Thymus (tissue), 11 donors: ENCODE results near the gene GRB10. TPM values are rescaled to one million over a fixed set of nuclear protein-coding genes. Genes with fewer than 3 reads are reported as not detected.

Experiments used
- DNase-seq, 9 donors: peaks; one replicate each; pipeline ENCODE4 v3.0.0-alpha.2; 2013; ENCODE audit warnings: low spot score in 9 of 9, low read depth in 6 of 9, missing footprints in 1 of 9
- H3K27ac ChIP-seq, 2 donors: one replicate each; pipeline ENCODE4 v1.5.1; 2013; ENCODE audit warnings: control low read depth in 1 of 2, low read depth in 1 of 2, low read length in 1 of 2, mild to moderate bottlenecking in 1 of 2, moderate library complexity in 1 of 2
- H3K27me3 ChIP-seq, 2 donors: one replicate each; pipeline ENCODE4 v1.5.1; 2013; ENCODE audit warnings: low read length in 1 of 2; ENCODE audit not compliant: control insufficient read depth in 2 of 2, insufficient read depth in 1 of 2
- H3K36me3 ChIP-seq, 2 donors: one replicate each; pipeline ENCODE4 v1.5.1; 2013; ENCODE audit warnings: low read length in 1 of 2, mild to moderate bottlenecking in 1 of 2, moderate library complexity in 1 of 2; ENCODE audit not compliant: control insufficient read depth in 2 of 2, insufficient read depth in 2 of 2
- H3K4me1 ChIP-seq, 2 donors: one replicate each; pipeline ENCODE4 v1.5.1; 2013; ENCODE audit warnings: low read length in 2 of 2; ENCODE audit not compliant: control insufficient read depth in 2 of 2, insufficient read depth in 2 of 2
- H3K4me3 ChIP-seq, 2 donors: one replicate each; pipeline ENCODE4 v1.5.1; 2013; ENCODE audit warnings: low read length in 2 of 2, control low read depth in 1 of 2, mild to moderate bottlenecking in 1 of 2
- H3K9me3 ChIP-seq, 2 donors: one replicate each; pipeline ENCODE4 v1.5.1; 2013; ENCODE audit warnings: low read length in 1 of 2, mild to moderate bottlenecking in 1 of 2; ENCODE audit not compliant: control insufficient read depth in 2 of 2, insufficient read depth in 1 of 2
- WGBS: extraction: QIAGEN DNeasy Blood & Tissue Kit; methylation state at CpG from one replicate; pipeline ENCODE4 v1.1.7; 2013; 5-methylcytosine and 5-hydroxymethylcytosine counted together
- polyA plus RNA-seq: library from polyadenylated mRNA; stranded (reverse); fragments of 200-250 nt; gene quantifications from one replicate; pipeline ENCODE4 v1.2.3, GENCODE V29; 2013
- total RNA-seq: library from RNA; stranded (reverse); fragments of 120-200 nt; gene quantifications from one replicate; pipeline ENCODE4 v1.2.4, GENCODE V29; 2013
- donor health status: healthy.

Gene GRB10
- total and polyA plus RNA-seq, 2 donors: 2.8 to 7.8 TPM

GRCh38 chr7:50734246-50734645 lies 48.5 kb downstream of the GRB10 start:
- H3K4me1 ChIP-seq: peaks cover under 1 to 1% of the 10 kb centered on the region in 2 donors
- DNase-seq: no peak
- H3K36me3 ChIP-seq: no peaks in the 10 kb centered on the region
- 98% methylated on average over 8 of the region's 8 CpGs for WGBS
- H3K27me3 ChIP-seq: no peaks in the 10 kb centered on the region
- H3K9me3 ChIP-seq: no peaks in the 10 kb centered on the region
- H3K4me3 ChIP-seq: no peak overlapping the region
- H3K27ac ChIP-seq: no peak overlapping the region

DNA sequence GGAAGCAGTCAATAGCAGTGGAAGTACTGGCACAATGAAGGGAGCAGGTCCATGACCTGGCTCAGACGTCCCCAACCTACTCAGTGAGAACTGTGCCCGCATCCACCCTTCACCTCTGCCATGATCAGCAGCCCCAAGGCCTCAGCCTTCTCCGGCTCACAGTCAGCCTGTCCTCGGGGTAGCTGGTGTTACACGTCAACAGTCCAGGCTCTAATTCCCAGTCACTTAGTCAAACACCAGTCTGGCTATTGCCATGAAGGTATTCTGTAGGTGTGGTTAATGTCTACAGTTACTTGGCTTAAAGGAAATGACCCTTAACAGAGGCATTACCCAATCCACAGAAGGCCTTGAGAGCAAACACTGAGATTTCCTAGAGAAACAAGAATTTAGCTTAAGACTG lies 49.1 kb downstream of the GRB10 start:
- H3K27ac ChIP-seq: no peak overlapping the region
- H3K27me3 ChIP-seq: no peaks in the 10 kb centered on the region
- DNase-seq: no peak
- H3K36me3 ChIP-seq: no peaks in the 10 kb centered on the region
- no peaks in the 10 kb centered on the region for H3K9me3 ChIP-seq
- WGBS: 94% methylated on average over 5 of the region's 5 CpGs
- H3K4me1 ChIP-seq: no peaks in the 10 kb centered on the region
- H3K4me3 ChIP-seq: no peak overlapping the region

DNA sequence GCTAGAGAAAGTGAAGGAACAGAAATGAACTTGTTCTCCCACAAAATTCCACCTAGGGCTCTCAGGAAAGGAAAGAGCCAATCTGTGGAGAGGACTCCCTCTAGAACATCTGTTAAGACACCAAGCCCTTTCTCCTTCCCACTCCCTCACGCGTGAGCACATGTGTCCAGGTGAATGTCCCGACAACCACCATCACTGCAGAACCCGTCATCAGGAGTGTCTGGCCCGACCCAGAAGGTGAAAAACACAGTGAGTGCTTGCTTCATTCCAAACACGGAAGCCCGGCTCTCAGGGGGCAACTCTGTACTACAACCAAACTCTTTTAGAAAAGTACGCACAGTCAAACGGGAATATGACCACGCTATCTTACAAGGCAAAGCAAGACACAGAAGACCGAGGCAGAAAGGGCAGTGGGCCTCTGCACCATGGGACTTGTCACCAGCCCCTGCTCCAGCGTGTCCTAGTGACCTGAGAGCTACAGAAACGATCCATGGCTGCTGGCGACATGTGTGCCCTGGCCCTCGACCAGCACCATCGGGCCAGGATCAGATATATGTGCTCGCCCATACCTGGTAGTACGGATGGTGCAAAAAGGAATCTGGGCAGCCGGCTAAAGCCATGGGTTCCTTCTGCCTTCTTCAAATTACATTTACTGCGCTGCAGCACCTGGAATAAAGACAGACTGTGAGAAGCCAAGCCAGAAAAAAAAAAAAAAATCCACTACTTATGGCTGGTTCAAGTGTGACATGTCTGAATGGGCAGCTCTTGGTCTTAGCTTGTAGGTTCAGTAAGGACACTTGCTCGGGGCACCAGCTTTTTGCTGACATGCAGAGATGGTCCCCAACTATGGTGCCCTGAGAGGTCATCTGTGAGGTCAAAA lies 50.8 kb downstream of the GRB10 start:
- H3K27me3 ChIP-seq: no peaks in the 10 kb centered on the region
- H3K4me1 ChIP-seq: no peaks in the 10 kb centered on the region
- DNase-seq: no peak
- whole genome bisulfite sequencing: 98% methylated on average over 21 of the region's 21 CpGs
- no peaks in the 10 kb centered on the region for H3K9me3 ChIP-seq
- no peak overlapping the region for H3K4me3 ChIP-seq
- H3K36me3 ChIP-seq: no peaks in the 10 kb centered on the region
- H3K27ac ChIP-seq: no peak overlapping the region

GRCh38 chr7:50730446-50731400 lies 52.0 kb downstream of the GRB10 start:
- no peaks in the 10 kb centered on the region for H3K4me1 ChIP-seq
- no peak overlapping the region for H3K27ac ChIP-seq
- H3K36me3 ChIP-seq: no peaks in the 10 kb centered on the region
- no peaks in the 10 kb centered on the region for H3K9me3 ChIP-seq
- no peaks in the 10 kb centered on the region for H3K27me3 ChIP-seq
- DNase-seq: no peak
- 84% methylated on average over 12 of the region's 12 CpGs for WGBS
- H3K4me3 ChIP-seq: no peak overlapping the region

GRCh38 chr7:50729962-50730361 lies 52.7 kb downstream of the GRB10 start:
- no peaks in the 10 kb centered on the region for H3K4me1 ChIP-seq
- WGBS: 96% methylated on average over 5 of the region's 5 CpGs
- no peak overlapping the region for H3K4me3 ChIP-seq
- no peak for DNase-seq
- no peaks in the 10 kb centered on the region for H3K36me3 ChIP-seq
- no peaks in the 10 kb centered on the region for H3K9me3 ChIP-seq
- H3K27me3 ChIP-seq: no peaks in the 10 kb centered on the region
- no peak overlapping the region for H3K27ac ChIP-seq

DNA sequence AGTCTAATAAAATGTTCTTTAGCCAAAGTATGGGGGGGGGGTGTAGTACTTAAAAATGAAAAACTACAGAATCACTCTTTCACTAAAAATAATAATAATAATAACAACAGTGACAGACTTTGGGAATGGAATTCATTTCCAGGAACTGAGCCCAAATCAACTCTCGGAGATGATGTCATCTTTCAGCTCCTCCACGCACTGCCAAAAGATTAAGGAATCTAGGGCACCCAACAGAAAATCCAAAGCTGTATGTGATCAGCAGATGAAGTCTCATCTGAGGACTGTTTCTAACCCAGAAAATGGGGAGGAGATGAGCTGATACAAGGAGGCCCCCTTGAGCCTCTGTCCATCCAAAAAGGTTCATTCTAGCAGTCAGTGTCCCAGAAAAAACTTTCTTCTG lies 54.5 kb downstream of the GRB10 start:
- no peak overlapping the region for H3K4me3 ChIP-seq
- H3K27me3 ChIP-seq: no peaks in the 10 kb centered on the region
- no peak overlapping the region for H3K27ac ChIP-seq
- DNase-seq: no peak
- no peaks in the 10 kb centered on the region for H3K9me3 ChIP-seq
- WGBS: 99% methylated on average over 2 of the region's 2 CpGs
- H3K36me3 ChIP-seq: no peaks in the 10 kb centered on the region
- H3K4me1 ChIP-seq: peaks cover 0 to 6% of the 10 kb centered on the region in 2 donors

DNA sequence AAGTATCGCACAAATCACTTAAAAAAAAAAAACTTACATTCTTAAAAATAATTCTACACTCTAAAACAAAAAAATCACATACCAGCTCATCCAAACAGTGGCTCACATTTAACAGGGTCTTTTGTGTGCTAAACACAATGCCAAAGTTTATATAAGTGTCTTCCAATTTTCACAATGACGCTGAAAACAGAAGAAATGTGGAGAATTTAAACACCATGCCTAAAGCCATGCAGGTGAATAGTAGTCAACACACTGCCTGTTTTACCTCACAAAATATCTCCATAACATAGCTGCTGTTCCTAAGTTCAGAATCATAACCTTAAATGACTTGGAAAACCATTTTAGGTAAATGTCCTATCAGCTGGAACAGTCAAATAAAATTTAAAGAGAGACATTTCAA lies 55.0 kb downstream of the GRB10 start:
- no peak for DNase-seq
- peaks cover 0 to 6% of the 10 kb centered on the region in 2 donors for H3K4me1 ChIP-seq
- H3K36me3 ChIP-seq: no peaks in the 10 kb centered on the region
- H3K4me3 ChIP-seq: no peak overlapping the region
- H3K27ac ChIP-seq: no peak overlapping the region
- H3K9me3 ChIP-seq: no peaks in the 10 kb centered on the region
- H3K27me3 ChIP-seq: no peaks in the 10 kb centered on the region
- WGBS: 97% methylated on average over 2 of the region's 2 CpGs

- Histone ChIP-seq H3K36me3 (no peaks in the 10 kb centered on the region), H3K4me3 (no peak overlapping the region), H3K9me3 (no peaks in the 10 kb centered on the region), H3K27me3 (no peaks in the 10 kb centered on the region), H3K27ac (no peak overlapping the region), H3K4me1 (peaks cover 0 to 6% of the 10 kb centered on the region in 2 donors)
- no peak for DNase-seq
- 88% methylated on average over 3 of the region's 3 CpGs for WGBS
These were observed 55.6 kb downstream of the GRB10 start for GRCh38 chr7:50727072-50727471.

DNA sequence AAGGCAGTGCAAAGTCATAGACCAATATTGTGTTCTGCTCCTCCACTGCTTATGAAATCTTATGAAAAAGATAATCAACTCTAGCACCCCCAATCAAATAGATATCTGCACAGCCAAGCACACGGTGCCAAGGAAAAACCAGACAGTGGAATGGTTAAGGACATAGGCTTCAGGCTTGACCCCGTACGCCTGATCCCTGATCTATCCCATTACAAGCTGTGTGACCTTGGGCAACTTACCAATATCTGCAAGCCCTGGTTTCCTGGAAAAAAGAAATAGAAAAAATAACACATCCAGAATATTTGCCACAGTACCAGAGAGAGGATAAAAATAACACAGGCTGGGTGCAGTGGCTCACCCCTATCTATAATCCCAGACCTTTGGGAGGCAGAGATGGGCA lies 56.9 kb downstream of the GRB10 start:
- no peak overlapping the region for H3K4me3 ChIP-seq
- peaks cover 0 to 6% of the 10 kb centered on the region in 2 donors for H3K4me1 ChIP-seq
- H3K27ac ChIP-seq: no peak overlapping the region
- H3K9me3 ChIP-seq: no peaks in the 10 kb centered on the region
- H3K36me3 ChIP-seq: no peaks in the 10 kb centered on the region
- 97% methylated on average over 3 of the region's 3 CpGs for WGBS
- no peaks in the 10 kb centered on the region for H3K27me3 ChIP-seq
- DNase-seq: no peak
